Measurements from ENCODE around the gene SPPL2B.

DNA sequence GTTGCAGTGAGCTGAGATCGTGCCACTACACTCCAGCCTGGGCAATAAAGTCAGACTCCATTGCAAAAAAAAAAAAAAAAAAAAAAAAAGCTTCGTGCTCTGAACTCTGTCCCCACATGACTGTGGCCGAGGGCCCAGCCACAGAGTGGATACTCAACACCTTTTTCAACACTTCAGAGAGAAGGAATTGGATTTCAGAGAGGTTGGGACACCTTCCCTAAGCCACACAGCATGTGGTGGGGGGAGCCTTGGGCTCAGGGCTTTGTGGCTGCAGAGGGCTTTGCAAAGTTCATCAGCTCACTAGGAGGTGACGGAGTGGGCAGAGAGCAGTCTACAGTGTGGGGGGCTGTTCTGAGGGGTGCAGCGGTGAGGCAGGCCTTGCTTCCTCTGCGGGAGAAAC is 9.6 kb upstream of the SPPL2B start:
- TF ChIP-seq CTCF (IDR thresholded peaks at IDR 0.05) (no peak), POLR2AphosphoS5 (IDR thresholded peaks at IDR 0.05; ENCODE audit: low read depth, low read length) (no peak), TCF7L2 (IDR thresholded peaks at IDR 0.05; ENCODE audit: low read depth, low read length) (no peak), SIN3A (IDR thresholded peaks at IDR 0.05; ENCODE audit: borderline replicate concordance, insufficient read depth, low read depth, low read length) (no peak)
- TF ChIP-seq, protein P1, sequence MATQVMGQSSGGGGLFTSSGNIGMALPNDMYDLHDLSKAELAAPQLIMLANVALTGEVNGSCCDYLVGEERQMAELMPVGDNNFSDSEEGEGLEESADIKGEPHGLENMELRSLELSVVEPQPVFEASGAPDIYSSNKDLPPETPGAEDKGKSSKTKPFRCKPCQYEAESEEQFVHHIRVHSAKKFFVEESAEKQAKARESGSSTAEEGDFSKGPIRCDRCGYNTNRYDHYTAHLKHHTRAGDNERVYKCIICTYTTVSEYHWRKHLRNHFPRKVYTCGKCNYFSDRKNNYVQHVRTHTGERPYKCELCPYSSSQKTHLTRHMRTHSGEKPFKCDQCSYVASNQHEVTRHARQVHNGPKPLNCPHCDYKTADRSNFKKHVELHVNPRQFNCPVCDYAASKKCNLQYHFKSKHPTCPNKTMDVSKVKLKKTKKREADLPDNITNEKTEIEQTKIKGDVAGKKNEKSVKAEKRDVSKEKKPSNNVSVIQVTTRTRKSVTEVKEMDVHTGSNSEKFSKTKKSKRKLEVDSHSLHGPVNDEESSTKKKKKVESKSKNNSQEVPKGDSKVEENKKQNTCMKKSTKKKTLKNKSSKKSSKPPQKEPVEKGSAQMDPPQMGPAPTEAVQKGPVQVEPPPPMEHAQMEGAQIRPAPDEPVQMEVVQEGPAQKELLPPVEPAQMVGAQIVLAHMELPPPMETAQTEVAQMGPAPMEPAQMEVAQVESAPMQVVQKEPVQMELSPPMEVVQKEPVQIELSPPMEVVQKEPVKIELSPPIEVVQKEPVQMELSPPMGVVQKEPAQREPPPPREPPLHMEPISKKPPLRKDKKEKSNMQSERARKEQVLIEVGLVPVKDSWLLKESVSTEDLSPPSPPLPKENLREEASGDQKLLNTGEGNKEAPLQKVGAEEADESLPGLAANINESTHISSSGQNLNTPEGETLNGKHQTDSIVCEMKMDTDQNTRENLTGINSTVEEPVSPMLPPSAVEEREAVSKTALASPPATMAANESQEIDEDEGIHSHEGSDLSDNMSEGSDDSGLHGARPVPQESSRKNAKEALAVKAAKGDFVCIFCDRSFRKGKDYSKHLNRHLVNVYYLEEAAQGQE (IDR thresholded peaks at IDR 0.05; ENCODE audit: insufficient read depth in 1 of 2, low read depth in 2 of 2, low read length in 1 of 2): no peak

Measured in Panc1 (cell line).